ENCODE measurements around the gene SYP.
A peak's percentile ranks its signal among the peaks of the same experiment; 100 is the strongest.

Gene SYP

DNA sequence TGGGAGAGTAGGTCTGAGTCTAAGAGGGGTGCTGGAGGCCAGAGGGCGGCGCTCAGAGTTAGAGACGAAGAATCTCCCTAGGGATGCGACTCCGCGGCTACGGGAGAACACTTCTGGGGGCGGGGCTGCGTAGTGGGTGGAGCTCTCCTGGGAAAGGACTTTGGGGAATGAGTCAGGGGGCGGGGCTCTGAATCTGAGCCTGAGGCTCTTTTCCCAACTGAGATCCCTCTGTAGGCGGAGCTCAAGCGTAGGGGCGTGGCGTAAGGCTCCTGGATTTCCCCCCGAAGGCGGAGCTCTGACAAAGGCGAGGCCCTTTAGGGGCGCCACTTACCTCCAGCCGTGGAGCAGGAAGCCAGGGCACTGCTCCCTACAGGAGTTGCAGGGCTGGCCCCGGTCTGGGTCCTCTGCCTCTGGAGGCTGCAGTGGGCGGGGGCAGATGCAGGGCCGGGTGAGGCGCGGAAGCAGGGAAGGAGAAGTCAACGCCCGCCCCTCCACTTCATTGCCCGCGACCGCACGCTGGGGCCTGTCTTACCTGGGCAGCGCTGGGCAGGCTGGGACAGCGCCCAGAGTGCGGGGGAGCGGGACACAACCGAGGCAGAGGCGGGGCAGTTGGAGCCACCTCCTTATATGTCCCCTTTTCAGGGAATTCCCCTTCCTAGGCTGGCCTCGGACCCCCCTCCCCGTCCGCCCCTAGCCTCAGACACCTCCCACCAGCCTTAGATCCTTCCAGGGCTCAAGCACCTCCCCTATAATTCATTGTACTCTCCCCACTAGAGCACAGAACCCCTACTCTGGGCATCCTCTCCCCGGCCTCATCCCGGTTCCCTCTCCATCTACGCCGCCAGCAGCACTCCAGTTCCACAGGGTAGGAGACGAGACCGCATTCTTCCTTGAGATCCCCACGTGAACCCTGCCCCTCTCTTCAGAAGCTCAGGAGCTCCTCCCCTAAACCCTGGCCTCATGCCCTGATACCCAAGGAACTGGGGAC lies 15.4 kb downstream of the SYP start (continued):
- no peak for TF ChIP-seq PRDM2 (tag by site-specific recombination; IDR thresholded peaks at IDR 0.05; ENCODE audit: borderline replicate concordance)
- TF ChIP-seq ZNF621 (tag by site-specific recombination; IDR thresholded peaks at IDR 0.05) = no peak
- no peak for TF ChIP-seq ZNF473 (tag by site-specific recombination; IDR thresholded peaks at IDR 0.05)
- 0 out of 2 replicates have a peak, but pooled peaks have one; percentile 29 for TF ChIP-seq KLF16 (tag by site-specific recombination; IDR thresholded peaks at IDR 0.05)
- TF ChIP-seq ZNF354C (tag by site-specific recombination; IDR thresholded peaks at IDR 0.05; ENCODE audit: borderline replicate concordance, low read depth) = no peak
- TF ChIP-seq SP7 (tag by site-specific recombination; IDR thresholded peaks at IDR 0.05) = peak; percentile 67
- TF ChIP-seq WT1 (tag by site-specific recombination; IDR thresholded peaks at IDR 0.05) = peak; percentile 22; the same call in 1 of the 2 replicates
- TF ChIP-seq, protein P1, sequence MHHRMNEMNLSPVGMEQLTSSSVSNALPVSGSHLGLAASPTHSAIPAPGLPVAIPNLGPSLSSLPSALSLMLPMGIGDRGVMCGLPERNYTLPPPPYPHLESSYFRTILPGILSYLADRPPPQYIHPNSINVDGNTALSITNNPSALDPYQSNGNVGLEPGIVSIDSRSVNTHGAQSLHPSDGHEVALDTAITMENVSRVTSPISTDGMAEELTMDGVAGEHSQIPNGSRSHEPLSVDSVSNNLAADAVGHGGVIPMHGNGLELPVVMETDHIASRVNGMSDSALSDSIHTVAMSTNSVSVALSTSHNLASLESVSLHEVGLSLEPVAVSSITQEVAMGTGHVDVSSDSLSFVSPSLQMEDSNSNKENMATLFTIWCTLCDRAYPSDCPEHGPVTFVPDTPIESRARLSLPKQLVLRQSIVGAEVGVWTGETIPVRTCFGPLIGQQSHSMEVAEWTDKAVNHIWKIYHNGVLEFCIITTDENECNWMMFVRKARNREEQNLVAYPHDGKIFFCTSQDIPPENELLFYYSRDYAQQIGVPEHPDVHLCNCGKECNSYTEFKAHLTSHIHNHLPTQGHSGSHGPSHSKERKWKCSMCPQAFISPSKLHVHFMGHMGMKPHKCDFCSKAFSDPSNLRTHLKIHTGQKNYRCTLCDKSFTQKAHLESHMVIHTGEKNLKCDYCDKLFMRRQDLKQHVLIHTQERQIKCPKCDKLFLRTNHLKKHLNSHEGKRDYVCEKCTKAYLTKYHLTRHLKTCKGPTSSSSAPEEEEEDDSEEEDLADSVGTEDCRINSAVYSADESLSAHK (tag by site-specific recombination; IDR thresholded peaks at IDR 0.05) = no peak
- TF ChIP-seq ZNF302 (tag by site-specific recombination; IDR thresholded peaks at IDR 0.05; ENCODE audit: low read depth) = no peak
- no peak for TF ChIP-seq ZNF169 (tag by site-specific recombination; IDR thresholded peaks at IDR 0.05)
- TF ChIP-seq ZBTB1 (tag by site-specific recombination; IDR thresholded peaks at IDR 0.05) = no peak
- TF ChIP-seq ZNF19 (tag by site-specific recombination; IDR thresholded peaks at IDR 0.05; ENCODE audit: low read depth) = no peak
- TF ChIP-seq ZNF585B (tag by site-specific recombination; IDR thresholded peaks at IDR 0.05) = no peak
- no peak for TF ChIP-seq ZNF548 (tag by site-specific recombination; IDR thresholded peaks at IDR 0.05)
- TF ChIP-seq ZNF843 (tag by site-specific recombination; IDR thresholded peaks at IDR 0.05) = no peak
- no peak for TF ChIP-seq ZSCAN5A (tag by site-specific recombination; IDR thresholded peaks at IDR 0.05)
- TF ChIP-seq ZNF623 (tag by site-specific recombination; IDR thresholded peaks at IDR 0.05) = no peak
- TF ChIP-seq ZNF626 (tag by site-specific recombination; IDR thresholded peaks at IDR 0.05) = no peak
- no peak for TF ChIP-seq INSM2 (tag by site-specific recombination; IDR thresholded peaks at IDR 0.05)
- TF ChIP-seq ZNF837 (tag by site-specific recombination; IDR thresholded peaks at IDR 0.05) = no peak
- no peak for TF ChIP-seq FEZF1 (tag by site-specific recombination; IDR thresholded peaks at IDR 0.05)
- TF ChIP-seq, protein P2, sequence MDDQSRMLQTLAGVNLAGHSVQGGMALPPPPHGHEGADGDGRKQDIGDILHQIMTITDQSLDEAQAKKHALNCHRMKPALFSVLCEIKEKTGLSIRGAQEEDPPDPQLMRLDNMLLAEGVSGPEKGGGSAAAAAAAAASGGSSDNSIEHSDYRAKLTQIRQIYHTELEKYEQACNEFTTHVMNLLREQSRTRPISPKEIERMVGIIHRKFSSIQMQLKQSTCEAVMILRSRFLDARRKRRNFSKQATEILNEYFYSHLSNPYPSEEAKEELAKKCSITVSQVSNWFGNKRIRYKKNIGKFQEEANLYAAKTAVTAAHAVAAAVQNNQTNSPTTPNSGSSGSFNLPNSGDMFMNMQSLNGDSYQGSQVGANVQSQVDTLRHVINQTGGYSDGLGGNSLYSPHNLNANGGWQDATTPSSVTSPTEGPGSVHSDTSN (CRISPR knock-in tag; IDR thresholded peaks at IDR 0.05) = no peak
- no peak for TF ChIP-seq ZNF121 (tag by site-specific recombination; IDR thresholded peaks at IDR 0.05)
- TF ChIP-seq ZFHX2 (tag by site-specific recombination; conservative IDR thresholded peaks at IDR 0.05) = peak; percentile 74
- no peak for TF ChIP-seq ZNF274 (IDR thresholded peaks at IDR 0.05; ENCODE audit: low read length)
- no peak for TF ChIP-seq ZNF274 (tag by site-specific recombination; IDR thresholded peaks at IDR 0.05; ENCODE audit: borderline replicate concordance)
- TF ChIP-seq ZNF664 (tag by site-specific recombination; IDR thresholded peaks at IDR 0.05) = no peak
- TF ChIP-seq BCL11B (tag by site-specific recombination; IDR thresholded peaks at IDR 0.05; ENCODE audit: low read depth) = no peak
